ENCODE data around the gene CAMK1D.

DNA sequence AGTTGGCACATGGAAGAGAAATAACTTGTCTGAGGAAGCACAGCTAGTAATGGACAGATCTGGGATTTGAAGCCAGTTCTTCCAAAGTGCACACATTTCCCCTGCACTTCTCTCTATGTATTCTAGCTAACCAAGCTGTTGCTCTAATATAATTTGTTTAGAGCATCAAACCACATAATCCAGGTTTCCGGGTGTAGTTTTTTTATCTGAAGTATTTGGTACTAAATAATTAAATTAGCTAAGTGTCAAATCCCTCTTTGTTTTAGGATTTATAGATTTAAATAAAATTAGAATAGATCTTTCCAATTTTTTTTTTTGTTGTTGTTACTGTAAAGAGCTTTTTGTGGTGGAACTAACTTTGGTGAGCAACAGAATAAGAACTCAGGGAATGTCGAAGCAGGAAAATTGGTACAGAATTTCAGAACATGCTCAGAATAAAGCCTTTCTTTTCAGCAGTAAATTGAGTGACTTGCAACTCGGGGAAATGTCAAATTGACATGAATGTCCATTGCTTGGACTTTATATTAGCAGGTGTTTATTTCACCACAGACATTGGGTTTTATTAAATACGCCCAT lies 33.7 kb downstream of the CAMK1D start:
- TF ChIP-seq POLR2A (IDR thresholded peaks at IDR 0.05) (no peak), POLR2AphosphoS5 (IDR thresholded peaks at IDR 0.05) (no peak)
- TF ChIP-seq, protein P1, sequence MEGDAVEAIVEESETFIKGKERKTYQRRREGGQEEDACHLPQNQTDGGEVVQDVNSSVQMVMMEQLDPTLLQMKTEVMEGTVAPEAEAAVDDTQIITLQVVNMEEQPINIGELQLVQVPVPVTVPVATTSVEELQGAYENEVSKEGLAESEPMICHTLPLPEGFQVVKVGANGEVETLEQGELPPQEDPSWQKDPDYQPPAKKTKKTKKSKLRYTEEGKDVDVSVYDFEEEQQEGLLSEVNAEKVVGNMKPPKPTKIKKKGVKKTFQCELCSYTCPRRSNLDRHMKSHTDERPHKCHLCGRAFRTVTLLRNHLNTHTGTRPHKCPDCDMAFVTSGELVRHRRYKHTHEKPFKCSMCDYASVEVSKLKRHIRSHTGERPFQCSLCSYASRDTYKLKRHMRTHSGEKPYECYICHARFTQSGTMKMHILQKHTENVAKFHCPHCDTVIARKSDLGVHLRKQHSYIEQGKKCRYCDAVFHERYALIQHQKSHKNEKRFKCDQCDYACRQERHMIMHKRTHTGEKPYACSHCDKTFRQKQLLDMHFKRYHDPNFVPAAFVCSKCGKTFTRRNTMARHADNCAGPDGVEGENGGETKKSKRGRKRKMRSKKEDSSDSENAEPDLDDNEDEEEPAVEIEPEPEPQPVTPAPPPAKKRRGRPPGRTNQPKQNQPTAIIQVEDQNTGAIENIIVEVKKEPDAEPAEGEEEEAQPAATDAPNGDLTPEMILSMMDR (IDR thresholded peaks at IDR 0.05) = no peak
